Spinal cord (tissue), 10 donors: Measurements from ENCODE around the gene EVL. TPM values are rescaled to one million over a fixed set of nuclear protein-coding genes. Genes with fewer than 3 reads are reported as not detected.

Experiments used
- DNase-seq, 6 donors: peaks; one replicate each; pipeline versions ENCODE4 v3.0.0 to v3.0.0-alpha.2; 2013 to 2015; ENCODE audit warnings: low spot score in 6 of 6, low read depth in 4 of 6
- H3K27ac ChIP-seq: one replicate; pipeline ENCODE4 v1.5.1; 2013; ENCODE audit warnings: low read depth, low read length, control low read depth
- H3K27me3 ChIP-seq: one replicate; pipeline ENCODE4 v1.6.1; 2013; ENCODE audit warnings: low read length; ENCODE audit not compliant: control insufficient read depth, insufficient read depth
- H3K36me3 ChIP-seq: one replicate; pipeline ENCODE4 v1.6.1; 2013; ENCODE audit warnings: low read length; ENCODE audit not compliant: control insufficient read depth, insufficient read depth
- H3K4me1 ChIP-seq: one replicate; pipeline ENCODE4 v1.6.1; 2013; ENCODE audit warnings: low read length; ENCODE audit not compliant: control insufficient read depth, insufficient read depth
- H3K4me3 ChIP-seq: one replicate; pipeline ENCODE4 v1.5.1; 2013; ENCODE audit warnings: low read depth, low read length, control low read depth
- H3K9me3 ChIP-seq: one replicate; pipeline ENCODE4 v1.6.1; 2013; ENCODE audit warnings: low read length; ENCODE audit not compliant: control insufficient read depth, insufficient read depth
- WGBS: methylation state at CpG from one replicate; pipeline ENCODE4 v1.1.5; 2013; ENCODE audit warnings: missing lambda C conversion rate; ENCODE audit not compliant: insufficient coverage; 5-methylcytosine and 5-hydroxymethylcytosine counted together
- polyA plus RNA-seq, 2 donors: library from polyadenylated mRNA; unstranded; fragments of 120-200 nt; gene quantifications; one replicate each; pipeline ENCODE4 v1.2.1, GENCODE V29; 2013; ENCODE audit not compliant: insufficient read length in 2 of 2
- total RNA-seq, 2 donors: library from RNA; depleted of rRNA in 1 of 2; stranded (reverse); fragments of 120-200 nt in 1 of 2; fragments of >200 nt in 1 of 2; gene quantifications; one replicate each; pipeline versions ENCODE4 v1.2.3 to v1.2.4, GENCODE V29; 2013 to 2014
- donor health status: healthy.

The EVL gene
- total and polyA plus RNA-seq, 4 donors, result 70.9 to 585 (median 342) TPM

GRCh38 chr14:100104523-100105300, 39.5 kb downstream of the EVL start:
- Histone ChIP-seq H3K4me1 (peaks cover 19% of the 10 kb centered on the region), H3K36me3 (peaks cover 9% of the 10 kb centered on the region), H3K4me3 (no peak overlapping the region), H3K9me3 (no peaks in the 10 kb centered on the region), H3K27me3 (no peaks in the 10 kb centered on the region), H3K27ac (no peak overlapping the region)
- DNase-seq, result no peak
- WGBS, result 78% methylated on average over 5 of the region's 7 CpGs

- Histone ChIP-seq H3K27me3 (no peaks in the 10 kb centered on the region), H3K4me3 (no peak overlapping the region), H3K27ac (no peak overlapping the region), H3K36me3 (peaks cover 9% of the 10 kb centered on the region), H3K9me3 (no peaks in the 10 kb centered on the region), H3K4me1 (peaks cover 19% of the 10 kb centered on the region)
- WGBS, result 91% methylated on average over 16 of the region's 16 CpGs
- DNase-seq, result no peak
Measured at GRCh38 chr14:100105357-100106169, 40.3 kb downstream of the EVL start.

GRCh38 chr14:100106250-100107112, 41.3 kb downstream of the EVL start:
- no peak overlapping the region for H3K4me3 ChIP-seq
- DNase-seq, result no peak
- no peaks in the 10 kb centered on the region for H3K9me3 ChIP-seq
- 92% methylated on average over 9 of the region's 17 CpGs for WGBS
- H3K4me1 ChIP-seq, result peaks cover 19% of the 10 kb centered on the region
- no peaks in the 10 kb centered on the region for H3K27me3 ChIP-seq
- H3K36me3 ChIP-seq, result peaks cover 9% of the 10 kb centered on the region
- H3K27ac ChIP-seq, result no peak overlapping the region

GRCh38 chr14:100107236-100107635, 42.0 kb downstream of the EVL start:
- H3K36me3 ChIP-seq, result peaks cover 9% of the 10 kb centered on the region
- H3K4me3 ChIP-seq, result no peak overlapping the region
- 100% methylated on average over 2 of the region's 5 CpGs for WGBS
- H3K27me3 ChIP-seq, result no peaks in the 10 kb centered on the region
- no peak for DNase-seq
- peaks cover 19% of the 10 kb centered on the region for H3K4me1 ChIP-seq
- H3K9me3 ChIP-seq, result no peaks in the 10 kb centered on the region
- H3K27ac ChIP-seq, result no peak overlapping the region

- no peak overlapping the region for H3K4me3 ChIP-seq
- H3K36me3 ChIP-seq, result peaks cover 9% of the 10 kb centered on the region
- peaks cover 19% of the 10 kb centered on the region for H3K4me1 ChIP-seq
- no peaks in the 10 kb centered on the region for H3K9me3 ChIP-seq
- no peak overlapping the region for H3K27ac ChIP-seq
- peak in 5 of 6 donors; percentile 32 to 82 (median 41) for DNase-seq
- 36% methylated on average over 11 of the region's 13 CpGs for WGBS
- H3K27me3 ChIP-seq, result no peaks in the 10 kb centered on the region
Measured at GRCh38 chr14:100108042-100108825, 43.0 kb downstream of the EVL start.

GRCh38 chr14:100108840-100109593, 43.8 kb downstream of the EVL start:
- H3K9me3 ChIP-seq, result no peaks in the 10 kb centered on the region
- H3K36me3 ChIP-seq, result peaks cover 8% of the 10 kb centered on the region
- H3K27ac ChIP-seq, result no peak overlapping the region
- WGBS, result 84% methylated on average over 9 of the region's 10 CpGs
- peaks cover 13% of the 10 kb centered on the region for H3K4me1 ChIP-seq
- DNase-seq, result no peak
- no peaks in the 10 kb centered on the region for H3K27me3 ChIP-seq
- no peak overlapping the region for H3K4me3 ChIP-seq

GRCh38 chr14:100109594-100109955, 44.4 kb downstream of the EVL start:
- no peak overlapping the region for H3K27ac ChIP-seq
- no peak overlapping the region for H3K4me3 ChIP-seq
- peaks cover 16% of the 10 kb centered on the region for H3K4me1 ChIP-seq
- 96% methylated on average over 4 of the region's 9 CpGs for WGBS
- DNase-seq, result no peak
- H3K36me3 ChIP-seq, result peaks cover 14% of the 10 kb centered on the region
- H3K9me3 ChIP-seq, result no peaks in the 10 kb centered on the region
- no peaks in the 10 kb centered on the region for H3K27me3 ChIP-seq

- Histone ChIP-seq H3K36me3 (peaks cover 18% of the 10 kb centered on the region), H3K27ac (no peak overlapping the region), H3K4me1 (peaks cover 24% of the 10 kb centered on the region), H3K9me3 (no peaks in the 10 kb centered on the region), H3K4me3 (no peak overlapping the region), H3K27me3 (no peaks in the 10 kb centered on the region)
- WGBS, result 94% methylated on average over 3 of the region's 6 CpGs
- no peak for DNase-seq
Measured at GRCh38 chr14:100110816-100111215, 45.6 kb downstream of the EVL start.
